ENCODE data around the gene GALNTL6.

Gene GALNTL6

DNA sequence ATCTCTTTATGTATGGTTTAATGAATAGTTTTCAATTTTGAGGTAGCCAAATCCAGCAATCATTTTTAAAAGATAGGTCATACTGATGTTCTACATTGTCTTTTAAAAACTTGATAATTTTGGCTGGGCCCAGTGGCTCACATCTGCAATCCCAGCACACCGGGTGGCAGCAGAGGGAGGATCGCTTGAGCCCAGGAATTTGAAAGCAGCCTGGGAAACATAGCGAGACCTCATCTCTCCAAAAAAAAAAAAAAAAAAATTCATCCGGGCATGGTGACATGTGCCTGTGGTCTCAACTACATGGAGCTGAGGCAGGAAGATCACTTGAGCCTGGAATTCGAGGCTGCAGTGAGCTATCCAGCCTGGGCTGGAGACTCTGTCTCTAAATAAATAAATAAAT lies 419.8 kb downstream of the GALNTL6 start:
- no peaks in the 10 kb centered on the region for H3K36me3 Mint-ChIP-seq
- no peaks in the 10 kb centered on the region for H3K27me3 Mint-ChIP-seq
- no peaks in the 10 kb centered on the region for H3K4me1 Mint-ChIP-seq (ENCODE audit: low read depth)
- no peak overlapping the region for H3K4me3 Mint-ChIP-seq
- H3K9me3 Mint-ChIP-seq (ENCODE audit: low read depth) = peaks cover 7% of the 10 kb centered on the region
- H3K27ac Mint-ChIP-seq = no peak overlapping the region

DNA sequence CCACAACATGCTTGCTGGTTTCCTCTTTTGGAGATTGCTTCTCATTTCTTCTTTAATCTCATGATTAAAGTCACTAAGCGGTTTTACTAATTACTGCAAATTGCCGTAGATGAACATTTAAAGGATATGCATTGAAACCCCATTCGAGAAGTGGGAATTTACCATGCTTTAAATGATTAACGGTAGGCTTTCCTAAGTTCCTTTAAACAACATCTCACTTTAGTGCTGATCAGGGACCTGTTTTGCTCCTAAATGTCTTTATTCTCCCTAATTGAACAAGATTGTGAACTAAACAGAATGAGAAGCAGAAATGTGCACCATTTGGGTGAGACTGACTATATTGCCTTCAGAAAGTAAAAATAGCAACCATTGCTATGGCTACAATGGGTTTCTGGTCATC lies 430.3 kb downstream of the GALNTL6 start:
- H3K27ac Mint-ChIP-seq = no peak overlapping the region
- no peaks in the 10 kb centered on the region for H3K36me3 Mint-ChIP-seq
- H3K27me3 Mint-ChIP-seq = no peaks in the 10 kb centered on the region
- H3K9me3 Mint-ChIP-seq (ENCODE audit: low read depth) = peaks cover 9% of the 10 kb centered on the region
- no peak overlapping the region for H3K4me3 Mint-ChIP-seq
- no peaks in the 10 kb centered on the region for H3K4me1 Mint-ChIP-seq (ENCODE audit: low read depth)

DNA sequence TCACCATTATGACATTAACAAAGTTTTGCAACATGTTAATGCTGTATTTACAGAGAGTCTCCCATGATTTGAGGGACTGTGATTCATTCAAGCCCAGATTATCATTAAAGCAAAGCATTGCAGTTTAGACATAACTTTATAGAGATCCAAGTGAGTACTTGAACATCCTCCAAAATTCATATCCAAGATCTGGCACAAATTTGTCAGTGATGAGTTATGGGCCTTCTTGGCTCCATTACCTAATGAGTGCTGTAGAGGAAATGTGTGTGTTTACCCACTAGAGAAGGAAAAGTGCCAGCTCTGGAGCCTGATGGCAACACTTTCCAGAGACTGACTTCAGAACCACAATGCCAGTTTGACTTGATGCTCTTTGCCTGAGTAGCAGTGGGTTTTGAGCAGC lies 432.3 kb downstream of the GALNTL6 start:
- Mint-ChIP-seq H3K36me3 (no peaks in the 10 kb centered on the region), H3K27ac (no peak overlapping the region), H3K9me3 (ENCODE audit: low read depth) (peaks cover 13% of the 10 kb centered on the region), H3K4me3 (no peak overlapping the region), H3K4me1 (ENCODE audit: low read depth) (no peaks in the 10 kb centered on the region), H3K27me3 (no peaks in the 10 kb centered on the region)

DNA sequence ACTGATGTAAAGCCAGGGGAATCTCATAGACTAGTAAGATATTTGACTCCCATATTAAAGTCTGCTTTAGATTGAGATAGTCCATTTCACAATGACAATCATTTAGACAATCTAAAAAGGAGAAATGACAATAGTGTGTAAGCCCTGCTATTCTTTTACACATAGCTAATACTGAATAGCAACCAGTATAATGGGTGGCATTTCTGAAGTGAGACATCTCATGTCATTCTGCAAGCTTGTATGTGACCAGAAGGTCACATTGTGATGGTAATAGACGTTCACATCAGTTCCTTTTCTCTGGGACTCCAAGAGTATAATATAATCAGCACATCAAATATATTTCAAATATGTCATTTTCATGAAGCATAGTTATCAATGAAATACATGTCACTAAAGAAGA lies 440.2 kb downstream of the GALNTL6 start:
- Mint-ChIP-seq H3K27ac (no peak overlapping the region), H3K36me3 (no peaks in the 10 kb centered on the region), H3K27me3 (no peaks in the 10 kb centered on the region), H3K4me1 (ENCODE audit: low read depth) (no peaks in the 10 kb centered on the region), H3K9me3 (ENCODE audit: low read depth) (peaks cover 13% of the 10 kb centered on the region), H3K4me3 (no peak overlapping the region)

DNA sequence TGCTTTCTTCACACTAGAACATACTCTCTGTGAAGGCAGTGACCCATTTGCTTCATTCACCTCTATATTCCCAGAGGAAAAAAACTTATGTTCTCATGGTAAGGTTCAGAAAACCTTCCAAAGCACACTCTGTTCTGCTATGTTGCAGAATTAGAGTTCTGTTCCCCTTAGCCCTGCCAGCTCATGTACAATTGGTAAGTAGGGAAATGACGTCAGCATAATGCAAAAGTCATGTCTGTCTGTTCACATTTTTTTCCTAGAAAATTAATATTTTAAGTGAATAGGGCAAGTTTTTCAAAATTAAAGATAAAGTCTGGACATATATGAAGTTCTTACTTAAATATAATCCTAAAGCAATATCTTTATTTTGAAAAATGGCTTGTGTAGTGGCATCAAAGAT lies 443.6 kb downstream of the GALNTL6 start:
- Mint-ChIP-seq H3K4me3 (no peak overlapping the region), H3K4me1 (ENCODE audit: low read depth) (no peaks in the 10 kb centered on the region), H3K27ac (no peak overlapping the region), H3K9me3 (ENCODE audit: low read depth) (peaks cover 19% of the 10 kb centered on the region), H3K27me3 (no peaks in the 10 kb centered on the region), H3K36me3 (no peaks in the 10 kb centered on the region)

DNA sequence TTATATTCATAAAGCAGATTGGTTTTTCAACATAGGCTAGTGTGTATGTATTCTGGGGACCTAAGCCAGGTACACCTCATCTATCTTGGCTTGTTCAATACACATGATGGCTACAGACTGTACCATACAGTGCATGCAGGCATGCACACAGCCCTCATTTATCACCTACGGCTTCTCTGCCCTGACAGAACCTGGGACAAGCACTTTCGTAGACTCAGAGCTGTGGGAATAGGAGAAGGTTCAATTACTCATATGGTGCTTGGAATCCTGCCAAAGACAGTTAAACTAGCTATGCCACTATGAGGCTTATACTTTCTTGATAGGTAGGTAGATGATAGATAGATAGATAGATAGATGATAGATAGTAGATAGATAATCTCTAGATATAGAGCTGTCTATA lies 457.2 kb downstream of the GALNTL6 start:
- H3K4me3 Mint-ChIP-seq = no peak overlapping the region
- H3K27ac Mint-ChIP-seq = no peak overlapping the region
- no peaks in the 10 kb centered on the region for H3K9me3 Mint-ChIP-seq (ENCODE audit: low read depth)
- no peaks in the 10 kb centered on the region for H3K27me3 Mint-ChIP-seq
- no peaks in the 10 kb centered on the region for H3K36me3 Mint-ChIP-seq
- no peaks in the 10 kb centered on the region for H3K4me1 Mint-ChIP-seq (ENCODE audit: low read depth)

DNA sequence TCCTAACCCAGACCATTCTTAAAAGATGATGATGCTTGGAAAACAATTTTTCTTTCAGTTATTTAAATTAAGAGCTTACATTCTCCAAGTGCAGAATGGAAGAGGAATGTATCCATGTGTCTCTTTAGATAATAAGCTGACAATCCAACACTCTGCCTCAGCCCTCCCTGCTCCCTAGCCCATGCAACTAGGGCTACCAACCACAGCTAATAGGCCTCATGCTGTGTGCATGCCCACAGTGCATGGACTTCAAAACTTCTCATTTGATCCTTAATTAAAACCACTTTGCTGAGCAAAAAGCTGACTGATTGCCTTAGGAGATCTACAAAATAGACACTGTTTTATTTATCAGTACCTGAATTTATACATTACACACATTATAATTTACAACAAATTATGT lies 473.9 kb downstream of the GALNTL6 start:
- Mint-ChIP-seq H3K27me3 (no peaks in the 10 kb centered on the region), H3K36me3 (no peaks in the 10 kb centered on the region), H3K4me3 (no peak overlapping the region), H3K9me3 (ENCODE audit: low read depth) (peaks cover 6% of the 10 kb centered on the region), H3K4me1 (ENCODE audit: low read depth) (no peaks in the 10 kb centered on the region), H3K27ac (no peak overlapping the region)

DNA sequence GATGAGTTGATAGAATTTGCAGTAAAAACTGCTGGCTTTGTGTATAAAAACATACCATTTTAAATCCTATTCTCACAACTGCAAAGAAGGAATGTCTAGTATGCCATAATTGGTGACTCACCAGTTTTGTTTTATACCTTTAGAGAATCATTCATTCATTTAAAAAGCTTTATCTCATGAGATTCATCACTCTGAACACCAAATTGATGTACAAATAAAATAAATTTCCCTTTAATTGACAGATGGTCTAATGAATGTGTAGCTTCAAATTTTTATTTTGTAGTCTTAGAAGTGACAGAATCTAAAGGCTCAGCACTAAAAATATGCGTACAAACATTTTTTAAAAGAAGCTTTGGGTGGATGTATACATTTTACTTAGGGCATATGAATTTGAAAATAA lies 492.5 kb downstream of the GALNTL6 start:
- H3K4me1 Mint-ChIP-seq (ENCODE audit: low read depth) = no peaks in the 10 kb centered on the region
- H3K27ac Mint-ChIP-seq = no peak overlapping the region
- no peaks in the 10 kb centered on the region for H3K36me3 Mint-ChIP-seq
- no peaks in the 10 kb centered on the region for H3K27me3 Mint-ChIP-seq
- H3K9me3 Mint-ChIP-seq (ENCODE audit: low read depth) = peaks cover 9% of the 10 kb centered on the region
- no peak overlapping the region for H3K4me3 Mint-ChIP-seq

DNA sequence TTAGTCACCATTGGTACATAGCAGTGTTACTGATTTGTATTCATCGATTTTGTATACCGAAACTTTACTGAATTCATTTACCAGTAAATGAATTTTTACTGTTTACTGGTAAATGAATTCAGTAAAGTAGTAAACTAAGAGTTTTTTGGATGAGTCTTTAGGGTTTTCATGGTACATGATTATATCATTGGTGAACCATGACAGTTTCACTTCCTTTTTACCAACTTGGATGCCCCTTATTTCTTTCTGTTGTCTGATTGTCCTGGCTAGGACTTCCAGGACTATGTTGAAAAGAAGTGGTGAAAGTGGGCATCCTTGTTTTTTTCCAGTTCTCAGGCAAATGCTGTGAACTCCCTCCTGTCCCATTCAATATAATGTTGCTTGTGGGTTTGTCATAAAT lies 494.9 kb downstream of the GALNTL6 start:
- no peak overlapping the region for H3K4me3 Mint-ChIP-seq
- no peaks in the 10 kb centered on the region for H3K36me3 Mint-ChIP-seq
- H3K4me1 Mint-ChIP-seq (ENCODE audit: low read depth) = no peaks in the 10 kb centered on the region
- H3K27ac Mint-ChIP-seq = no peak overlapping the region
- H3K9me3 Mint-ChIP-seq (ENCODE audit: low read depth) = peaks cover 9% of the 10 kb centered on the region
- no peaks in the 10 kb centered on the region for H3K27me3 Mint-ChIP-seq

DNA sequence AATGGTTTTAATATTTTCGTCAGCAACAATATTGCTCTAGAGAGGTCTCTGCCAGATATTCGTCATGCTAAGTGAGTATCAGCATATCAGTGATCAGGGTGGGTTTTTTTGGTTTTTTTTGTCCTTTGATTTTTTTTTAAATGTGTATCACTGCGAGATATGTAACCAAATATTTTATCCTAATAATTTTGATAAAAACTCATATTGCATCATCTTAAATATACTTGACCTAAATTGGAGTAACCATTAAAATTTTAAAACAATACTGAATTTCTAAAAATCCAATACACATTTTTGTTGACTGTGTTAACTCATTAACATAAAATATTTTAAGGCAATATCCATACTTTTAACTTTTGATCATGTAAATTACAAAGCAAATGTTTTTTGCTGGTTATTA lies 498.5 kb downstream of the GALNTL6 start:
- Mint-ChIP-seq H3K4me1 (ENCODE audit: low read depth) (no peaks in the 10 kb centered on the region), H3K4me3 (no peak overlapping the region), H3K27ac (no peak overlapping the region)

DNA sequence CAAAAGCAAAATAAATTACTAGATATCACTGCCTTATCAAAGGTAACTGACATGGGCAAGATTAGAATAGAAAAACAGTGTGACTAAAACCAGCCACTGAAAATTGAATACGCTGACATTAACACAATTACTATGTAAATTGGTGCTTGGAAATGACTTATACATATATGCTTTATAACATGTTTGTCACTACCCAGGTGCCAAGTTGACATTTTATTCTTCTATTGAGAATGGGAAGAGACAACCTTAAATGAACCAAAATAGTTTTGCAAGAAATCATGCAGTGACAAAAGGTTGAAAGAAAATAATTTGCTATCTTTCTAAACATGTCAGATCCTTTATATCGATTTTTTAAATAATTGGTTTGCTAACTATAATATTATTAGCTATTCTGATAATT lies 510.1 kb downstream of the GALNTL6 start:
- H3K4me3 Mint-ChIP-seq = no peak overlapping the region
- H3K4me1 Mint-ChIP-seq (ENCODE audit: low read depth) = no peaks in the 10 kb centered on the region
- peaks cover 3% of the 10 kb centered on the region for H3K9me3 Mint-ChIP-seq (ENCODE audit: low read depth)
- no peaks in the 10 kb centered on the region for H3K27me3 Mint-ChIP-seq
- H3K27ac Mint-ChIP-seq = no peak overlapping the region
- H3K36me3 Mint-ChIP-seq = no peaks in the 10 kb centered on the region

More for the DNA sequence above, 498.5 kb downstream of the GALNTL6 start:
- Mint-ChIP-seq H3K9me3 (ENCODE audit: low read depth) (peaks cover 5% of the 10 kb centered on the region), H3K36me3 (no peaks in the 10 kb centered on the region), H3K27me3 (no peaks in the 10 kb centered on the region)

DNA sequence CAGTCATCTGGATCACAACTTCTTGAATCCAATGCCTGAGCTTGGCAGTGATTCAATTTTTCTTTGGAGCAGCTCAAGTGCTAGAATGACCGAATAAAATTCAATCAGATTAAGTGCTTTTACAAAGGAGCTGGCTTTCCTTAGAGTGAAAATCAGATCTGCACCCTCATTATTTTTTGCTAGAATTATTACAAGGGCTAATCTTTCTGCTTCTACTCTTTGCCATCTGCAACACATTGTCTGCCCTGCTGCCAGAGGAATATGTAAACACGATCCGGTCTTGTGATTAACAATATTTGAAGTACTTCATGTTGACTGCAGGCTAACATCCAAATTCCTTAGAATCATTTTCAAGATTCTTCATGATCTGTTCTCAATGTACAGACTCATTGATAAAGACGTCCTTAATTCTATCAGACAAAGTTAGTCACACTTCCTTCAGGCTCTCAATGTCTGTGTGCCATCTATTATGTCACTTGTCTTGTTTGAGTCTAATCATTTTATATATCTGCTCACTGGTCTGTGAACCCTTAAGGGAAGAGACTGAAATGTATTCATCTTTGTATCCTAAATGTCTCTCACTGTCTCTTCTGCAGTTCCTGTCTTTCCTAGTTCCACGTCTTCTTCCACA lies 531.2 kb downstream of the GALNTL6 start:
- Mint-ChIP-seq H3K36me3 (no peaks in the 10 kb centered on the region), H3K9me3 (ENCODE audit: low read depth) (no peaks in the 10 kb centered on the region), H3K4me1 (ENCODE audit: low read depth) (no peaks in the 10 kb centered on the region), H3K27me3 (no peaks in the 10 kb centered on the region), H3K27ac (no peak overlapping the region), H3K4me3 (no peak overlapping the region)

DNA sequence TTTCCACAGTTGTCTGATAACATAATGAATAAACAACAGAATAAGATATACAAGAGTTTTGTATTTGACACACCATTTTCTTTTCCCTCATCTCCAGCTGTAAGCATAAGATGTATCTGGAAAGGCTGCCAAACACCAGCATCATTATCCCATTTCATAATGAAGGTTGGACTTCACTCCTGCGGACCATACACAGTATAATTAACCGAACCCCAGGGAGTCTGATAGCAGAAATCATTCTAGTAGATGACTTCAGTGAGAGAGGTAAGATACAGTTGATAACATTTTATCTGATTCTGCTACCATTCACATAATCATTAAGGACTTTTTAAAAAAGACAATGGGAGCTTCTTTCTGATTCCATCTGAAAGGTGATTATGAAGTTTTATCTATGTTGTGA lies 535.2 kb downstream of the GALNTL6 start:
- no peak overlapping the region for H3K27ac Mint-ChIP-seq
- H3K27me3 Mint-ChIP-seq = no peaks in the 10 kb centered on the region
- no peaks in the 10 kb centered on the region for H3K9me3 Mint-ChIP-seq (ENCODE audit: low read depth)
- H3K4me1 Mint-ChIP-seq (ENCODE audit: low read depth) = no peaks in the 10 kb centered on the region
- no peak overlapping the region for H3K4me3 Mint-ChIP-seq
- H3K36me3 Mint-ChIP-seq = no peaks in the 10 kb centered on the region

DNA sequence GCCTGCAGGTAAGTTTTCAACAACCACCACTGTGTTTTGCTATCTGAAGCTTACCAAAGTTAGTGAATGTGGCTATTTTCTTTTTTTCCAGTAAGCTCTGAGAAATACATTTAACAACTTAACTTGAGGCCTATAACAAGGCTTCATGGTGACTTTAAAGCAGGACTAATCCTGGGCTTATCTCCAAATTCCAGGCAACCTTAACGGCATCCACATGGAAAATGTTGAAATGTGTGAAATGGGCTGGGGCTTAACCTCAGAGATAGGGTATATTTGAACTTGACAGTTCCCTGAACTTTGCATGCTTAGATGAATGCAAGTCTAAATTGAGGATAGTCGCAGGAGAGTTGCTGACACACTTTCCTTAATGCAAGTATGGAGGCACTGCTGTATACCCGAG lies 539.2 kb downstream of the GALNTL6 start:
- Mint-ChIP-seq H3K36me3 (no peaks in the 10 kb centered on the region), H3K27me3 (no peaks in the 10 kb centered on the region), H3K4me3 (no peak overlapping the region), H3K9me3 (ENCODE audit: low read depth) (no peaks in the 10 kb centered on the region), H3K4me1 (ENCODE audit: low read depth) (no peaks in the 10 kb centered on the region), H3K27ac (no peak overlapping the region)

DNA sequence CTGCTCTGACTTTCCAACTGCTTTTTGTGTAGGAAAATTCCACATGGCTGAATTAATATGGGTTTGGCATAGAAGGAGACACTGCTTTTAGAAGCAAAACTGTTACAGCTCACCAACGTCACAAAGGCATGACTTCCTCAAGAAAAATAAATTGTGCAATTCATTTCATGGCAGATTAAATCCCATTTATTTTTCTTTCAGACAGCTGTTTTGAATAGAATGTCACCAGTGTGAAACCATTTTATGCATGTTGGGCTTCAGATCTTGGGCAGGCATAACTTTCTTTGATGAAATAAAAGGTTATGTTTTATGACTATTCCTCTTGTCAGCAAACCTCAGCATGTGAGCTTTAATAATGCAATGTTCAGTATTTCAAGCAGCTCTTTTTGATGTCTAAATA lies 542.8 kb downstream of the GALNTL6 start:
- Mint-ChIP-seq H3K27me3 (no peaks in the 10 kb centered on the region), H3K4me1 (ENCODE audit: low read depth) (no peaks in the 10 kb centered on the region), H3K27ac (no peak overlapping the region), H3K4me3 (no peak overlapping the region), H3K9me3 (ENCODE audit: low read depth) (no peaks in the 10 kb centered on the region), H3K36me3 (no peaks in the 10 kb centered on the region)

DNA sequence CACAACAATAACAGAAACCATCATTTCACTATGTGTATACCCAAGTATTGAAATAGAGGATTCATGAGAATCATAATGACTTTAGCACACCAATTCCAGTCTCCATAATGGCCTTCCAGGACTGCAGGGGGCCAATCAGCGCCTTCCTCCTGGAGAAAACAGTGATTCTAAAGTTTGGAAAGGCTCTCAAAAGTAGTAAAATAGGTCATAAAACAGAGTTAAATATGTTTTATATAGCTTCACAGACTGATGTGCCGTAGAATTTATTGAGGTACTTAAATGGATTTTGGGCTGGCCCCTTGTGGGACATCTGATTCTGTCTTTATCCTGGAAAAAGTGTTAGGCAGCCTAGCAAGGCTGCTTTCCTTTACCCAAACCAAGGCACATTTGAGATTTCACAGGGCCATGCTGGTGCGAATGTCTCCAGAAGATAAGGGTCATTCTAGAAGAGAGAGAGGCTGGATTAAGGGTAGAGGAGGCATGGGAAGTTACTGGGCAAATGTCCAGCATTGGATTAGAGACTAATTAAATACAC lies 543.9 kb downstream of the GALNTL6 start:
- Mint-ChIP-seq H3K36me3 (no peaks in the 10 kb centered on the region), H3K27ac (no peak overlapping the region), H3K4me1 (ENCODE audit: low read depth) (no peaks in the 10 kb centered on the region), H3K4me3 (no peak overlapping the region), H3K9me3 (ENCODE audit: low read depth) (no peaks in the 10 kb centered on the region), H3K27me3 (no peaks in the 10 kb centered on the region)
